IMR-90 (cell line): ENCODE results near the gene SYT2. TPM values are rescaled to one million over a fixed set of nuclear protein-coding genes. Genes with fewer than 3 reads are reported as not detected.
"Not testable (repeated sequence)": the region's sequence is repeated elsewhere in the genome, so short reads cannot be mapped to it uniquely, and the experiment has no call there.

ENCODE experiments used
- ATAC-seq: fragments of 200-7000 bp; cut with Tn5 transposase; 2 replicates; pipeline ENCODE4 v1.9.1; 2020; ENCODE audit warnings: low read depth, mild to moderate bottlenecking, moderate library complexity
- BruUV-seq: library from RNA; stranded (reverse); fragments of 400-500 nt; replicated peaks from 2 replicates; lab custom pipeline; 2021; lab: Mats Ljungman, UMichigan
- CTCF ChIA-PET: fragments of 300-600 bp; formaldehyde crosslinking; extraction: SDS; loops from one replicate; lab custom pipeline; 2021; ENCODE audit warnings: antibody characterized with exemption; lab: Yijun Ruan, JAX
- POLR2A ChIA-PET: fragments of 300-600 bp; sonication (Branson Sonifier 250); formaldehyde crosslinking; loops from one replicate; lab custom pipeline; 2022; ENCODE audit warnings: antibody characterized with exemption; ENCODE audit not compliant: unreplicated experiment; lab: Charles Lee
- DNase-seq: peaks from one replicate; pipeline ENCODE4 v3.0.0; 2013
- H2AFZ ChIP-seq: replicated peaks from 2 replicates; pipeline ENCODE3; 2013; ENCODE audit warnings: low read length, mild to moderate bottlenecking; ENCODE audit not compliant: poor library complexity
- H2AK5ac ChIP-seq: 2 replicates; pipeline ENCODE4 v1.6.1; 2013; ENCODE audit warnings: low read depth, low read length, inconsistent platforms
- H2AK9ac ChIP-seq: replicated peaks from 2 replicates; pipeline ENCODE3; 2013; ENCODE audit warnings: mild to moderate bottlenecking, low read depth, low read length, moderate library complexity; ENCODE audit not compliant: poor library complexity
- H2BK120ac ChIP-seq: 2 replicates; pipeline ENCODE4 v1.6.1; 2013; ENCODE audit warnings: low read depth, low read length, inconsistent platforms
- H2BK15ac ChIP-seq: 3 replicates; pipeline ENCODE4 v1.6.1; 2013; ENCODE audit warnings: low read depth, low read length, inconsistent platforms
- H2BK20ac ChIP-seq: 2 replicates; pipeline ENCODE4 v1.6.1; 2013; ENCODE audit warnings: low read depth, mild to moderate bottlenecking, inconsistent platforms, low read length, moderate library complexity
- H2BK5ac ChIP-seq: 2 replicates; pipeline ENCODE4 v1.6.1; 2013; ENCODE audit warnings: mild to moderate bottlenecking, low read depth, low read length, inconsistent platforms; ENCODE audit not compliant: poor library complexity, severe bottlenecking
- H3K14ac ChIP-seq: replicated peaks from 2 replicates; pipeline ENCODE4 v1.6.1; 2013; ENCODE audit warnings: low read depth, low read length, inconsistent platforms
- H3K18ac ChIP-seq: 2 replicates; pipeline ENCODE4 v1.6.1; 2013; ENCODE audit warnings: low read depth, low read length, control low read depth
- H3K23ac ChIP-seq: 2 replicates; pipeline ENCODE4 v1.6.1; 2013; ENCODE audit warnings: low read depth, low read length, inconsistent platforms
- H3K27ac ChIP-seq: 2 replicates; pipeline ENCODE4 v1.5.1; 2013; ENCODE audit warnings: mild to moderate bottlenecking, control low read depth, low read length; ENCODE audit not compliant: insufficient read depth
- H3K27me3 ChIP-seq: 2 replicates; pipeline ENCODE4 v1.6.1; 2013; ENCODE audit warnings: low read length; ENCODE audit not compliant: control insufficient read depth, insufficient read depth
- H3K36me3 ChIP-seq: 2 replicates; pipeline ENCODE4 v1.6.1; 2013; ENCODE audit warnings: low read length, mixed read lengths; ENCODE audit not compliant: control insufficient read depth, insufficient read depth
- H3K4ac ChIP-seq: 2 replicates; pipeline ENCODE4 v1.6.1; 2013; ENCODE audit warnings: low read depth, low read length, inconsistent platforms
- H3K4me1 ChIP-seq: 2 replicates; pipeline ENCODE4 v1.6.1; 2013; ENCODE audit warnings: low read length, mixed read lengths; ENCODE audit not compliant: control insufficient read depth, insufficient read depth
- H3K4me2 ChIP-seq: 2 replicates; pipeline ENCODE4 v1.6.1; 2013; ENCODE audit warnings: low read depth, mild to moderate bottlenecking, control low read depth, low read length, moderate library complexity
- H3K4me3 ChIP-seq: 2 replicates; pipeline ENCODE4 v1.5.1; 2013; ENCODE audit warnings: low read depth, mild to moderate bottlenecking, control low read depth, low read length, moderate library complexity; ENCODE audit not compliant: insufficient read depth
- H3K56ac ChIP-seq: 2 replicates; pipeline ENCODE4 v1.6.1; 2013; ENCODE audit warnings: low read length, inconsistent platforms; ENCODE audit not compliant: insufficient read depth; ENCODE audit errors: extremely low read depth
- H3K79me1 ChIP-seq, 2 experiments: 2 replicates each; pipeline ENCODE4 v1.6.1; 2013; ENCODE audit warnings: low read length in 2 of 2, inconsistent platforms in 1 of 2, low read depth in 1 of 2
- H3K9ac ChIP-seq: 2 replicates; pipeline ENCODE4 v1.6.1; 2013; ENCODE audit warnings: low read depth, low read length, control low read depth
- H3K9me1 ChIP-seq: 2 replicates; pipeline ENCODE4 v1.6.1; 2013; ENCODE audit warnings: low read length, inconsistent platforms; ENCODE audit not compliant: insufficient read depth
- H3K9me3 ChIP-seq: 2 replicates; pipeline ENCODE4 v1.6.1; 2013; ENCODE audit warnings: low read length; ENCODE audit not compliant: control insufficient read depth, insufficient read depth
- H4K20me1 ChIP-seq: 2 replicates; pipeline ENCODE4 v1.6.1; 2013; ENCODE audit warnings: low read length, inconsistent platforms; ENCODE audit not compliant: insufficient read depth
- H4K5ac ChIP-seq: 2 replicates; pipeline ENCODE4 v1.6.1; 2013; ENCODE audit warnings: mild to moderate bottlenecking, low read depth, low read length, control low read depth
- H4K8ac ChIP-seq, 2 experiments: 2 replicates each; pipeline ENCODE4 v1.6.1; 2013; ENCODE audit warnings: low read depth in 2 of 2, low read length in 2 of 2, control low read depth in 1 of 2, inconsistent platforms in 1 of 2
- H4K91ac ChIP-seq: 2 replicates; pipeline ENCODE4 v1.6.1; 2013; ENCODE audit warnings: low read depth, low read length, inconsistent platforms; ENCODE audit not compliant: insufficient read depth
- WGBS, 2 experiments: methylation state at CpG; one replicate each; pipeline versions ENCODE4 v1.1.5 to v1.1.7; 2013; ENCODE audit warnings: missing lambda C conversion rate in 2 of 2; ENCODE audit not compliant: insufficient read length in 1 of 2; ENCODE audit errors: extremely low coverage in 2 of 2; 5-methylcytosine and 5-hydroxymethylcytosine counted together
- dilution Hi-C: fragments of 300-500 bp; cut with HindIII; formaldehyde crosslinking; loops from one replicate; pipeline ENCODE4 v1.14.3; 2018; ENCODE audit warnings: low sequenced_read_pairs; ENCODE audit not compliant: unreplicated experiment
- in situ Hi-C: fragments of 300-500 bp; cut with MboI; formaldehyde crosslinking; loops from 3 replicates; pipeline ENCODE4 v1.14.3; 2019; ENCODE audit warnings: low sequenced_read_pairs, inconsistent platforms, mixed read lengths
- intact Hi-C: fragments of 100-400 bp; cut with micrococcal nuclease; formaldehyde crosslinking; loops from 2 replicates; pipeline ENCODE4 v1.10.0; 2022
- polyA plus RNA-seq, 3 experiments: library from polyadenylated mRNA; depleted of rRNA; stranded (reverse); fragments of >200 nt; gene quantifications; 2 replicates each; pipeline ENCODE4 v1.2.3, GENCODE V29; 2012; ENCODE audit warnings: low replicate concordance in 1 of 3
- total RNA-seq: library from RNA; depleted of rRNA; stranded (reverse); fragments of >200 nt; gene quantifications from 2 replicates; pipeline ENCODE4 v1.2.3, GENCODE V29; 2012

The SYT2 gene
- total and polyA plus RNA-seq, 2 of the 4 experiments (the other 2 are of a cell fraction): under 0.01 TPM

GRCh38 chr1:202545647-202546303 lies 164.5 kb downstream of the SYT2 start:
- not testable (repeated sequence) for H3K27ac ChIP-seq

GRCh38 chr1:202544766-202545449 lies 165.3 kb downstream of the SYT2 start:
- H3K9me3 ChIP-seq, intact Hi-C loops, DNase-seq, BruUV-seq, H2AK9ac ChIP-seq, H3K56ac ChIP-seq, H2AFZ ChIP-seq, CTCF ChIA-PET, H4K20me1 ChIP-seq, H4K8ac ChIP-seq, H3K9ac ChIP-seq, POLR2A ChIA-PET, H3K4me2 ChIP-seq, H3K18ac ChIP-seq, H3K4ac ChIP-seq, H3K9me1 ChIP-seq, H3K4me1 ChIP-seq, H3K27ac ChIP-seq, H4K5ac ChIP-seq, ATAC-seq, H3K14ac ChIP-seq, H2BK5ac ChIP-seq, H2BK120ac ChIP-seq, H4K91ac ChIP-seq, H3K27me3 ChIP-seq, H2BK20ac ChIP-seq, H2AK5ac ChIP-seq, H3K23ac ChIP-seq, H3K36me3 ChIP-seq, dilution Hi-C loops, H2BK15ac ChIP-seq, in situ Hi-C loops, H3K4me3 ChIP-seq: not testable (repeated sequence)
- H3K79me1 ChIP-seq: peaks cover 3 to 14% of the 10 kb centered on the region in 2 experiments
- WGBS, 2 experiments: no CpG with 5 or more reads among the region's 6 CpGs

More at GRCh38 chr1:202545647-202546303, 164.5 kb downstream of the SYT2 start:
- H3K56ac ChIP-seq, H4K20me1 ChIP-seq, CTCF ChIA-PET, H2BK120ac ChIP-seq, H3K27me3 ChIP-seq, DNase-seq, H4K8ac ChIP-seq, H3K18ac ChIP-seq, H3K4ac ChIP-seq, H3K14ac ChIP-seq, H3K23ac ChIP-seq, H3K4me1 ChIP-seq, H3K9me1 ChIP-seq, H2BK15ac ChIP-seq, ATAC-seq, POLR2A ChIA-PET, H3K4me2 ChIP-seq, H3K9ac ChIP-seq, H3K36me3 ChIP-seq, H2AK5ac ChIP-seq, H4K91ac ChIP-seq, H2BK20ac ChIP-seq, H3K9me3 ChIP-seq, H2BK5ac ChIP-seq, H3K4me3 ChIP-seq, in situ Hi-C loops, H2AFZ ChIP-seq, dilution Hi-C loops, BruUV-seq, H2AK9ac ChIP-seq, intact Hi-C loops, H4K5ac ChIP-seq: not testable (repeated sequence)
- WGBS, 2 experiments: 93% methylated on average over 3 of the region's 3 CpGs; no CpG with 5 or more reads in 1 of the 2 experiments
- H3K79me1 ChIP-seq: peaks cover 3 to 12% of the 10 kb centered on the region in 2 experiments; a peak in 3 of 4 replicates
